Mucosa of stomach (tissue), 1 donor: Measurements from ENCODE around the gene CEP112.
"Not testable (repeated sequence)": the region's sequence is repeated elsewhere in the genome, so short reads cannot be mapped to it uniquely, and the experiment has no call there.

Experiments
- H3K27me3 ChIP-seq: one replicate; pipeline ENCODE4 v1.7.0; 2013; ENCODE audit warnings: mild to moderate bottlenecking, low read length; ENCODE audit not compliant: control insufficient read depth, insufficient read depth
- H3K36me3 ChIP-seq: one replicate; pipeline ENCODE4 v1.7.0; 2013; ENCODE audit warnings: low read length; ENCODE audit not compliant: control insufficient read depth, insufficient read depth
- H3K4me1 ChIP-seq: one replicate; pipeline ENCODE4 v1.7.0; 2013; ENCODE audit warnings: mild to moderate bottlenecking, low read length; ENCODE audit not compliant: control insufficient read depth, insufficient read depth
- H3K4me3 ChIP-seq: one replicate; pipeline ENCODE4 v1.7.0; 2013; ENCODE audit warnings: low read length
- H3K9ac ChIP-seq: one replicate; pipeline ENCODE4 v1.7.0; 2013; ENCODE audit warnings: mild to moderate bottlenecking, low read length, moderate library complexity
- H3K9me3 ChIP-seq: one replicate; pipeline ENCODE4 v1.7.0; 2013; ENCODE audit warnings: mild to moderate bottlenecking, low read length, moderate library complexity; ENCODE audit not compliant: control insufficient read depth
- donor health status: Pancreatic carcinoma.

Gene CEP112

DNA sequence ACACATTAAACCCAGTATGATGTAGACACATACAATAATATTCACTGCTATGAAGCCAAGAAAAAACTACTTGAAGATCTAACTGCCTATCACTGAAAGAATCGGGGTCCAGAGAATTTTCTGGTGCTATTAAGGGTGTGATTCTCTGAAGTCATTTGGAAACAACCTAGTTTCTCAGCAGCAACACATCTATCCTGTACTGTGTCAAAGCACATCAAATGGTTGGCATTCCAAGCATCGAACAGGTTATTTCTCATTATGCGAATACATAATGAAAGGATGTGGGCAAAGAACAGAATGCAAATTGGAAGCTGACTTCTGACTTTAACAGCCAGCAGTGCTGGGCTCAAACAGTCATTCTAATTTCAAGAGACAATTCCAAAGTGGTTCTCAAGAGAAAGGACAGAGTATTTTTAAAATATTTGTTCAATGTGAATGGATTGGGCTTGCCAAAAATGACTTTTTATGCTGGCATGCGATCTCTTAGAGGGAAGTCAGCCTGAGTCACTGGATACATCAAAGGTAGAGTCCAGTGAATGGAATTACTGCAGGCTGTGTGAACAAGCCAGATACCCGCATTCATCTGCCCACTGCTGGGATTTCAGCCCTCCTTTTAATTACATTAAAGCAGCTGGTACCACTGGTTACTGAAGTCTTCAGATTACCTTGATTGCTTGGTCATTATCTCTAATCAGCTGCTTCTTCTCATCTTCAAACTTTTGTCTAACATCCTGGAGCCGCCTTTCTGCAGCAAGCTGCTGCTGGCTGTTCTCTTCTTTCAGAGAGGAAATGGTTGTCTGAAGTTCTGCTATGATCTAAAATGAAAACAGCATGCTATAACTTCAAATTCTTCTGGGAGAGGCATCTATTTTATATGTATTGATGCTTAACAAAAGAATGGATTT lies 449.3 kb downstream of the CEP112 start:
- Histone ChIP-seq H3K27me3 (no peaks in the 10 kb centered on the region), H3K36me3 (no peaks in the 10 kb centered on the region), H3K4me1 (no peaks in the 10 kb centered on the region), H3K9me3 (no peaks in the 10 kb centered on the region), H3K4me3 (no peak overlapping the region), H3K9ac (no peak overlapping the region)

DNA sequence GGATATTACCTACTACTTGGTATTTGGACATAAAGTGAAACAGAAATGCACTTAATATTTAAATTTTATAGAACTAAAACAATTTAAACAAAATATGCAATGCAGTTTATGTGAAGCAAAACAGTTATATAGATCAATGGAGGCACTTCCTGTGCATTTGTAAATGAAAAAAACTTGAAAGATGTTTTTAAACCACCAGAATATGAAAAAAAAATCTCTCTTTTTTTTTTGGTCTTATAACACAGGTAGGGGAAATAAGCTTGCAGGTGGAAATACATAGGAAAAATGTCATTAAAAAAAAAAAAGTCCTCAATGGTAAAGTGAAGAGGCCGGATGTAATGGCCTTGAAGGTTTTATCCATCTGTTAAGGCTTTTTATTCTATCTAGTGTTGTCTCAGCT lies 450.2 kb downstream of the CEP112 start:
- Histone ChIP-seq H3K9ac (no peak overlapping the region), H3K4me1 (no peaks in the 10 kb centered on the region), H3K4me3 (no peak overlapping the region), H3K9me3 (no peaks in the 10 kb centered on the region), H3K36me3 (no peaks in the 10 kb centered on the region), H3K27me3 (no peaks in the 10 kb centered on the region)

- H3K4me1 ChIP-seq = no peaks in the 10 kb centered on the region
- no peaks in the 10 kb centered on the region for H3K9me3 ChIP-seq
- H3K4me3 ChIP-seq = no peak overlapping the region
- H3K36me3 ChIP-seq = no peaks in the 10 kb centered on the region
- no peak overlapping the region for H3K9ac ChIP-seq
- no peaks in the 10 kb centered on the region for H3K27me3 ChIP-seq
Measured at GRCh38 chr17:65739034-65739433, 452.9 kb downstream of the CEP112 start.

DNA sequence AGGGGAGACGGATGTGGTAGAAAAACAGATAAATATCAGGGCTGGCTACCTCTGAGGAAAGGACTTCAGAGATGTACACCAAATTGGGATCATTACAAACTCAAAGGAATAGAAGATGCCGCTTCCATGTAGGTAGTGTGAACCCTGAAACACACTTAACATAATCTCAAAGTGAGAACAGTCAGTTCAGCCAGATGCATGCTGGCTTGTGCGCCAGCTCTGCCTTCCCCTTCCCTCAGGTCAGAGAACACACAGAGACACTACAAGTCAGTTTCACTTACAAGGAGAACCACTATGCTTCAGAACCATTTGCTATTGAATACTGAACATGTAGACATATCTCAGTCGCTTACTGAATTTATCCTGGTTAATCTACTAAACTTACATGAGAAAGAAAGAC lies 454.5 kb downstream of the CEP112 start:
- Histone ChIP-seq H3K27me3 (no peaks in the 10 kb centered on the region), H3K9me3 (no peaks in the 10 kb centered on the region), H3K9ac (no peak overlapping the region), H3K4me3 (no peak overlapping the region), H3K4me1 (no peaks in the 10 kb centered on the region), H3K36me3 (no peaks in the 10 kb centered on the region)

GRCh38 chr17:65733314-65733713 lies 458.6 kb downstream of the CEP112 start:
- no peaks in the 10 kb centered on the region for H3K9me3 ChIP-seq
- no peak overlapping the region for H3K4me3 ChIP-seq
- H3K4me1 ChIP-seq = no peaks in the 10 kb centered on the region
- H3K36me3 ChIP-seq = no peaks in the 10 kb centered on the region
- no peak overlapping the region for H3K9ac ChIP-seq
- no peaks in the 10 kb centered on the region for H3K27me3 ChIP-seq

DNA sequence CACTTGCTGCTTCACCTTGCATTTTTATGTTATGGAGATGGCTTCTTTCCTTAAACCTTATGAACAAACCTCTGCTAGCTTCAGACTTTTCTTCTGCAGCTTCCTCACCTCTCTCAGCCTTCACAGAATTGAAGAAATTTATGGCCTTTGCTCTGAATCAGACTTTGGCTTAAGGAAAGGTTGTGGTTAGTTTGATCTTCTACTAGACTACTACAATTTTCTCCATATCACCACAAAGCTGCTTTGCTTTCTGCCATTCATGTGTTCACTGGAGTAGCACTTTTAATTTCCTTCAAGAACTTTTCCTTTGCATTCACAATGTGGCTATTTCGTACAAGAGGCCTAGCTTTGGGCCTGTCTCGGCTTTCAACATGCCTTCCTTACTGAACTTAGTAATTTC lies 459.3 kb downstream of the CEP112 start:
- not testable (repeated sequence) for H3K9ac ChIP-seq, H3K4me1 ChIP-seq, H3K36me3 ChIP-seq, H3K27me3 ChIP-seq, H3K4me3 ChIP-seq, H3K9me3 ChIP-seq

DNA sequence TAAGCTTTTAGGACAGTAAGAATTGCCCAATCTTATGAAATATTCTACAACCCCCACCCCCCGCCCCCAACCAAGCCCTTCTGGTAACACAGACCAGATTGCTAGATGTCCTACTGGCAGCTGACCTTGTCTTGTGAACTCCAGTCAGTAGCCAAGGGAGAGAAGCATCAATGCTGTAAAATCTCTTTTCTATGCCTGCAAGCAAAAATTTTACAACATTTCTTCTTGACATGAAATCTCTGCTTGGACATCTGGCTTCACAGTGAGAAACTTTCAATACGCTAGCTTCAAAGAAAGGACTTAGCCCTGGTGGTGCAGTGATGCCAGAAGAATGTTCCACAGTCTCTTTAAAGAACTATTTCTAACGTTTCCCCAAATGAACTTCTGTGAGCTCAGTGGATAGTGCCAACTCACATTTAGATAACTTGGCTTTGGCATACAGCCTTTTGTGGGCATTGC lies 461.2 kb downstream of the CEP112 start:
- no peak overlapping the region for H3K9ac ChIP-seq
- H3K4me1 ChIP-seq = peaks cover 4% of the 10 kb centered on the region
- H3K9me3 ChIP-seq = no peaks in the 10 kb centered on the region
- no peaks in the 10 kb centered on the region for H3K27me3 ChIP-seq
- no peaks in the 10 kb centered on the region for H3K36me3 ChIP-seq
- no peak overlapping the region for H3K4me3 ChIP-seq

GRCh38 chr17:65729207-65729606 lies 462.7 kb downstream of the CEP112 start:
- Histone ChIP-seq H3K4me3 (no peak overlapping the region), H3K4me1 (peaks cover 4% of the 10 kb centered on the region), H3K27me3 (no peaks in the 10 kb centered on the region), H3K9me3 (no peaks in the 10 kb centered on the region), H3K36me3 (no peaks in the 10 kb centered on the region), H3K9ac (no peak overlapping the region)

DNA sequence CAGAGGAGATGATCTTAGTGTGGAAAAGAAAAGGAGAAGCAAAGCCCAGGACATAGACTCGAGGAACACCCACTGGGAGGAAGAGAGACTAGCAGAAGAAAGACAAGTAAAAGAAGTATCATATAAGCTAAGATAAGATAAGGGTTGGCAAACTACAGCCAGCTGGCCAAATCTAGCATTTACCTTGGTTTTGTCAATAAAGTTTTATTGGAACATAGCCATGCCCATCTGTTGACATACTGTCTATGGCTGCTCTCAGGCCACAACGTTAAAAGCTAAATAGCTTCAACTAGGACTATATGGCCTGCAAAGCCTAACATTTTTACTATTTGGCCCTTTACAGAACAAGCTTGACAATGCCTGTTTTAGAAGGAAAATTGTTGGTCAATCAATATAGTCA lies 464.1 kb downstream of the CEP112 start:
- no peak overlapping the region for H3K9ac ChIP-seq
- H3K4me3 ChIP-seq = no peak overlapping the region
- no peaks in the 10 kb centered on the region for H3K36me3 ChIP-seq
- no peaks in the 10 kb centered on the region for H3K27me3 ChIP-seq
- H3K4me1 ChIP-seq = peaks cover 4% of the 10 kb centered on the region
- no peaks in the 10 kb centered on the region for H3K9me3 ChIP-seq

DNA sequence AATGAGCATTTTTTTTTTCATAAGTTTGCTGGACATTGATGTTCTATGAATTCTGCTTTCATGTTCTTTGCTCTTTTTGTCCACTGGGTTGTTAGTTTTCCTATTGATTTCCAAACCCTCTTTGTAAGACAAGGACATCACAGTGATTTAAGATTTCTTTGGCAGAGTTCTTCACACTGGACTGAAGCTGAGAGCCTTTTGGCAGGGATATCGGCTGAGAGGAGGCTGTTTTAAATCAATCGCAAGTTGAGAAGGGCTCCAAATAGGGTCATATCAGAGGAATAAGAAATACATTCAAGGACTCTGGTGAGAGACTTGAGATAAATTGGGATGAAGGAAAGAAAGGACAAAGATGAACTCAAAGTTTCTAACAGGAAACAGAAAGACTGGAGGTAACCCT lies 464.7 kb downstream of the CEP112 start:
- no peaks in the 10 kb centered on the region for H3K27me3 ChIP-seq

GRCh38 chr17:65723431-65724151 lies 468.3 kb downstream of the CEP112 start:
- Histone ChIP-seq H3K27me3 (no peaks in the 10 kb centered on the region), H3K9me3 (no peaks in the 10 kb centered on the region), H3K9ac (no peak overlapping the region), H3K4me1 (peaks cover 4% of the 10 kb centered on the region), H3K36me3 (no peaks in the 10 kb centered on the region), H3K4me3 (no peak overlapping the region)

More for the DNA sequence above, 464.7 kb downstream of the CEP112 start:
- Histone ChIP-seq H3K36me3 (no peaks in the 10 kb centered on the region), H3K9ac (no peak overlapping the region), H3K4me1 (peaks cover 4% of the 10 kb centered on the region), H3K4me3 (no peak overlapping the region), H3K9me3 (no peaks in the 10 kb centered on the region)

GRCh38 chr17:65718601-65719000 lies 473.3 kb downstream of the CEP112 start:
- no peak overlapping the region for H3K4me3 ChIP-seq
- H3K27me3 ChIP-seq = no peaks in the 10 kb centered on the region
- H3K36me3 ChIP-seq = no peaks in the 10 kb centered on the region
- H3K9me3 ChIP-seq = no peaks in the 10 kb centered on the region
- H3K9ac ChIP-seq = no peak overlapping the region
- no peaks in the 10 kb centered on the region for H3K4me1 ChIP-seq
